Glutamatergic neuron (in vitro differentiated cells): ENCODE measurements around the gene ANKRD33B. TPM values are rescaled to one million over a fixed set of nuclear protein-coding genes. Genes with fewer than 3 reads are reported as not detected.

Experiments used
- DNase-seq: peaks from one replicate; pipeline ENCODE4 v3.0.0; 2022
- H3K27ac Mint-ChIP-seq: one replicate; pipeline ENCODE4 v1.8.0; 2020; ENCODE audit warnings: mild to moderate bottlenecking, mixed read lengths, inconsistent platforms; ENCODE audit not compliant: unreplicated experiment
- H3K27me3 Mint-ChIP-seq: one replicate; pipeline ENCODE4 v1.8.0; 2020; ENCODE audit warnings: mild to moderate bottlenecking, moderate library complexity, mixed read lengths, inconsistent platforms; ENCODE audit not compliant: unreplicated experiment
- H3K36me3 Mint-ChIP-seq: one replicate; pipeline ENCODE4 v1.8.0; 2020; ENCODE audit warnings: mild to moderate bottlenecking, mixed read lengths, inconsistent platforms; ENCODE audit not compliant: unreplicated experiment
- H3K4me1 Mint-ChIP-seq: one replicate; pipeline ENCODE4 v1.8.0; 2020; ENCODE audit warnings: mild to moderate bottlenecking, low read depth, mixed read lengths, inconsistent platforms; ENCODE audit not compliant: unreplicated experiment
- H3K4me3 Mint-ChIP-seq: one replicate; pipeline ENCODE4 v1.8.0; 2020; ENCODE audit warnings: mild to moderate bottlenecking, mixed read lengths, inconsistent platforms; ENCODE audit not compliant: unreplicated experiment
- H3K9me3 Mint-ChIP-seq: one replicate; pipeline ENCODE4 v1.8.0; 2020; ENCODE audit warnings: mild to moderate bottlenecking, moderate library complexity, mixed read lengths, inconsistent platforms; ENCODE audit not compliant: unreplicated experiment
- CTCF ChIP-seq: fragments of 200-600 bp; sonication (generic); IDR thresholded peaks from one replicate; pipeline ENCODE4 v1.5.0; 2021; ENCODE audit not compliant: partially characterized antibody, unreplicated experiment
- total RNA-seq: library from RNA; stranded (reverse); fragmentation: NEBNext Ultra II Directional; extraction: Animal tissue kit (Norgen Biotek cat#: 25700); gene quantifications from one replicate; pipeline ENCODE4 v1.2.1, GENCODE V29; 2021; ENCODE audit not compliant: unreplicated experiment

ANKRD33B gene
- total RNA-seq, 1 donor from 2014 or later = 14.5 TPM

- peaks cover 2% of the 10 kb centered on the region for H3K27me3 Mint-ChIP-seq
- no peak for TF ChIP-seq CTCF
- DNase-seq = no peak
- H3K36me3 Mint-ChIP-seq = peaks cover 14% of the 10 kb centered on the region
- H3K9me3 Mint-ChIP-seq = peaks cover 1% of the 10 kb centered on the region
- H3K27ac Mint-ChIP-seq = no peak overlapping the region
- H3K4me1 Mint-ChIP-seq = peaks cover 10% of the 10 kb centered on the region
- H3K4me3 Mint-ChIP-seq = no peak overlapping the region
Observed at GRCh38 chr5:10690460-10691440, 126.9 kb downstream of the ANKRD33B start.

GRCh38 chr5:10691826-10692785 is 128.2 kb downstream of the ANKRD33B start:
- peaks cover 2% of the 10 kb centered on the region for H3K27me3 Mint-ChIP-seq
- H3K4me1 Mint-ChIP-seq = peaks cover 11% of the 10 kb centered on the region
- no peak overlapping the region for H3K27ac Mint-ChIP-seq
- H3K36me3 Mint-ChIP-seq = peaks cover 2% of the 10 kb centered on the region
- DNase-seq = no peak
- no peak for TF ChIP-seq CTCF
- H3K9me3 Mint-ChIP-seq = peaks cover 1% of the 10 kb centered on the region
- H3K4me3 Mint-ChIP-seq = no peak overlapping the region

- peak; percentile 29 for TF ChIP-seq CTCF
- Mint-ChIP-seq H3K27ac (no peak overlapping the region), H3K36me3 (no peaks in the 10 kb centered on the region), H3K9me3 (peaks cover 5% of the 10 kb centered on the region), H3K4me3 (no peak overlapping the region), H3K27me3 (peaks cover 2% of the 10 kb centered on the region), H3K4me1 (peaks cover 20% of the 10 kb centered on the region)
- peak; percentile 77 for DNase-seq
Observed at GRCh38 chr5:10695055-10695649, 131.3 kb downstream of the ANKRD33B start.

- no peak for TF ChIP-seq CTCF
- peaks cover 19% of the 10 kb centered on the region for H3K4me1 Mint-ChIP-seq
- H3K9me3 Mint-ChIP-seq = peaks cover 5% of the 10 kb centered on the region
- DNase-seq = no peak
- H3K4me3 Mint-ChIP-seq = no peak overlapping the region
- no peaks in the 10 kb centered on the region for H3K27me3 Mint-ChIP-seq
- H3K36me3 Mint-ChIP-seq = no peaks in the 10 kb centered on the region
- H3K27ac Mint-ChIP-seq = no peak overlapping the region
Observed at GRCh38 chr5:10695759-10696543, 132.1 kb downstream of the ANKRD33B start.
